Kidney epithelial cell (primary cell): Measurements from ENCODE around the gene ARHGEF40. TPM values are rescaled to one million over a fixed set of nuclear protein-coding genes. Genes with fewer than 3 reads are reported as not detected.
A peak's percentile ranks its signal among the peaks of the same experiment; 100 is the strongest.

Source experiments
- DNase-seq: peaks from one replicate; pipeline ENCODE4 v3.0.0-alpha.2; 2010; ENCODE audit warnings: low read depth
- H3K27me3 ChIP-seq: 2 replicates; pipeline ENCODE4 v1.6.0; 2011; ENCODE audit warnings: low read length; ENCODE audit not compliant: control insufficient read depth, insufficient read depth
- H3K36me3 ChIP-seq: 2 replicates; pipeline ENCODE4 v1.5.1; 2011; ENCODE audit warnings: low read length; ENCODE audit not compliant: control insufficient read depth, insufficient read depth
- H3K4me3 ChIP-seq: 2 replicates; pipeline ENCODE4 v1.5.1; 2011; ENCODE audit warnings: low read depth, mild to moderate bottlenecking, control low read depth, low read length
- total RNA-seq: library from RNA; depleted of rRNA; stranded (reverse); fragments of >200 nt; gene quantifications from 2 replicates; pipeline ENCODE4 v1.2.3, GENCODE V29; 2015
- TF ChIP-seq, protein P1 (sequence below): IDR thresholded peaks from 2 replicates; pipeline ENCODE4 v1.5.1; 2011; ENCODE audit warnings: mild to moderate bottlenecking, moderate library complexity, low read length, control low read depth, inconsistent platforms; ENCODE audit not compliant: insufficient read depth, poor library complexity, severe bottlenecking

The ARHGEF40 gene
- total RNA-seq, 1 donor from 2014 or later, result 59.7 TPM

DNA sequence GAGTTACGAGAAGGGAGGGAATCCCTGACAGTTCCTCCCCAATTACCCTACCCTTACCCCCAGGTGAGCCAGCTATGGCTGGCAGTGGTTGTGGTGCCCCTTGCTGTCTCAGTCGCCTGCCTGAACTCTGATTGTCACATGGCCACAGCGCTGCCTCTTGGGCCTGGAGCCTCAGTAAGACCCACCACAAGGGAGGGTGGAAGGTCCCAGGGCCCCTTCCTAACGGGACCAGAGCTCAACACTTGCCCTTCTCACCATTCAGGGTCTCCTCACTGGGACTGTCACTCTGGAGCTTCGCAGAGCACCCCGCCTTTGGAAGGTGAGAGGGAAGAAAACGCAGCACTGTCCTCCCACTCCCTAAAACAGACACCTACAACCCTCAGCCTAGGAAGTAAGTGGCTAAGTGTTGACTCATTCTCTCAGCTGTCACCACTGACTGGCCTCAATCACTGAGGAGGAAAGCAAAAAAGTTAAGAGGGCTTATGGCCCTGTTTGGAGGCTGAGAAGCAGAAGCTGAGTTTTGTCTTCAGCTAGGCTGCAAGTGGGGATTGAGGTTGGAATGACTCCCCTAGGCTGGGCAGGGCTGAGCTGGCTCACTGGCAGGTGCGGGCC, 31.8 kb downstream of the ARHGEF40 start:
- no peak for DNase-seq
- TF ChIP-seq, protein P1, sequence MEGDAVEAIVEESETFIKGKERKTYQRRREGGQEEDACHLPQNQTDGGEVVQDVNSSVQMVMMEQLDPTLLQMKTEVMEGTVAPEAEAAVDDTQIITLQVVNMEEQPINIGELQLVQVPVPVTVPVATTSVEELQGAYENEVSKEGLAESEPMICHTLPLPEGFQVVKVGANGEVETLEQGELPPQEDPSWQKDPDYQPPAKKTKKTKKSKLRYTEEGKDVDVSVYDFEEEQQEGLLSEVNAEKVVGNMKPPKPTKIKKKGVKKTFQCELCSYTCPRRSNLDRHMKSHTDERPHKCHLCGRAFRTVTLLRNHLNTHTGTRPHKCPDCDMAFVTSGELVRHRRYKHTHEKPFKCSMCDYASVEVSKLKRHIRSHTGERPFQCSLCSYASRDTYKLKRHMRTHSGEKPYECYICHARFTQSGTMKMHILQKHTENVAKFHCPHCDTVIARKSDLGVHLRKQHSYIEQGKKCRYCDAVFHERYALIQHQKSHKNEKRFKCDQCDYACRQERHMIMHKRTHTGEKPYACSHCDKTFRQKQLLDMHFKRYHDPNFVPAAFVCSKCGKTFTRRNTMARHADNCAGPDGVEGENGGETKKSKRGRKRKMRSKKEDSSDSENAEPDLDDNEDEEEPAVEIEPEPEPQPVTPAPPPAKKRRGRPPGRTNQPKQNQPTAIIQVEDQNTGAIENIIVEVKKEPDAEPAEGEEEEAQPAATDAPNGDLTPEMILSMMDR, result no peak
- Histone ChIP-seq H3K27me3 (no peaks in the 10 kb centered on the region), H3K36me3 (no peaks in the 10 kb centered on the region), H3K4me3 (no peak overlapping the region)

DNA sequence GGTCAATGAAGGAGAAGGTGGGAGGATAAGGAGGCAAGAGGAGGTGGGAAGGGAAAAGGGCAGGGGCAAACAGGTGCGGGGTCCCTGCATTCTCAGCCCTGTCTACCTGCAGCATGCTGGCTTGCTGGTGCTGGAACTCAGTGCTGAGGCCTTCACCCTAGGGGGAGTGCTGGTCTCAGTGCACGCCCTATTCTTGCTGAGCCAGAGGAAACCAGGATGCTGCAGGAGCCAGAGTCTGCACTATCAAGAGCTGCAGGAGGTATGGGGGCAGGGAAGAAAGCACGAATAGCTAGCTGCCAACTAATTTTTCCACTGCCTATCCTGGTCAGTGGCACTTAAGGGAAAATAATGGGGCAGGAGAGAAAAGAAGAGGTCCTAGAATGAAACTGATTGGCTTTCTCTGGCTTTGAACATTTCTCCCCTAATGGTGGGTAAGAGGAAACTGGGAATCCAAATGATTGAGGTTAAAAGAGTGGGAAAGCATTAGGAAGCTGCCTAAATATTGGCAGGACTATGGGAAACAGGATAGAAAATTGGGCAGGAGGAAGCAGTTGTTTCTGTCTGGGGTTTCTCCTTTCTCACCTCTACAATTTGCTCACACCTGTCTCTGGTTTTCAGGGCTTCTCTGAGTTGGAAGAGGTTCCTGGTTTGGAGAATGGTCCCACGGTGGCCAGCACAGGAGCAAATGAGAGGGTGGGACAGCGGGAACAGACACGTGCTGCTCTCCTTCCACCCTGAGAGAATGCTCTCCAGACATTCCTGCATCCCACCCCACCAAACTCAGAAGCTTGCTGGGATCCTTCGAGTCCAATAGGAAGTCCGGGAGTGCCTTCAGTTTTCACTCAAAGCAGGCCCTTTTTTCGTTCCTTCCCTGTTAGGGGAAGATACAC, 32.7 kb downstream of the ARHGEF40 start:
- no peak for DNase-seq
- TF ChIP-seq, protein P1, result no peak
- peak overlapping the region; percentile 58 for H3K4me3 ChIP-seq
- no peaks in the 10 kb centered on the region for H3K27me3 ChIP-seq
- no peaks in the 10 kb centered on the region for H3K36me3 ChIP-seq

DNA sequence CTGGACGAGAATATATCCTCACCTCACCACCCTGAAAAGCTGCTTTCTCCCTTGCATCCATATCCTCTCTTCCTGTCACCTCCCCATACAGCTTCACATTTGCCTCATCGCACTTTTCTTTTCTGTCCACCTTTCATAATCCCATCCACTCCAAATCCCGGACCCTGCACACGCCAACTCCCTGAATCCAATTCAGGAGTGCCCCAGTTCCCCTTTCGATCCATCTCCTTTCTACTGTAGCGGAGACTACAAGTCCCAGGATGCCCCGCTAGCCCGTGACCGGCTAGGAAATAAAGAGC, 33.3 kb downstream of the ARHGEF40 start:
- Histone ChIP-seq H3K4me3 (peak overlapping the region; percentile 58), H3K27me3 (no peaks in the 10 kb centered on the region), H3K36me3 (no peaks in the 10 kb centered on the region)
- TF ChIP-seq, protein P1, result no peak
- no peak for DNase-seq

DNA sequence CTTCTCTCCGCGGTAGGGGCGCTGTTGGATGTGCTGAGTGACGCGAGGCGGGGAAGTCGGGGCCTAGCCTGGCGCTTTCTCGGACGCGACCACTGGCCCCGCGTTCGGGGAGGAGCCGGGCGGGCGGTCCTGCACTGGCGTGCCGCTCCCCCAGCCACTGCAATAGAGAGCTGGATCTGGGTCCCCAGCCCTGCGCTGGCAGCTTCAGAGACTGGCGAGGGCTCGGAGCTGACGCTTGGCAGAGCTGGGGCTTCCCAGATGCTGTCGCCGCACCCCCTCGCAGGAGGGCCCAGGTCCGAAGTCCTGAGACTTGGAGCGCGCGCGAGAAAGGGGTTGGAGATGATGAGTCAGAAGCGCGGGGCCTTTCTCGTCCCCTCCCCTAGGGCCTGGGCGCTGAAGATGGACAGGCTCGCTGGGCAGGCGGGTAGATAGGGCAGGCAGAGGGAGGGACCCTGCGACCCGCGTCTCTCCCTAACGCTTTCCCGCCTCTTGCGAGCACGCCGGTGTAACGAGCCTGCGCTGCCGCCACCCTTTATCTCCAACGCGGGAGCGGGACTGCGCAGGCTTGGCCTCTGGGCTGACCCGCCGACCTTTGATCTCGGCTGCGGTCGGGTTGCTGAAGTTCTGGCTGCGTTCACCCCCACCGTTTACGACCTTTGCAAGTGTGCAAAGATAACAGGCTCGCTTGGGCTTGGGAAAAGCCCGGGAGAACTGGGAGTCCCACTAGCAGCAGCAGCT, 33.8 kb downstream of the ARHGEF40 start:
- peak overlapping the region; percentile 58 for H3K4me3 ChIP-seq
- no peaks in the 10 kb centered on the region for H3K36me3 ChIP-seq
- TF ChIP-seq, protein P1, result peak; percentile 89
- H3K27me3 ChIP-seq, result no peaks in the 10 kb centered on the region
- DNase-seq, result peak; percentile 71

DNA sequence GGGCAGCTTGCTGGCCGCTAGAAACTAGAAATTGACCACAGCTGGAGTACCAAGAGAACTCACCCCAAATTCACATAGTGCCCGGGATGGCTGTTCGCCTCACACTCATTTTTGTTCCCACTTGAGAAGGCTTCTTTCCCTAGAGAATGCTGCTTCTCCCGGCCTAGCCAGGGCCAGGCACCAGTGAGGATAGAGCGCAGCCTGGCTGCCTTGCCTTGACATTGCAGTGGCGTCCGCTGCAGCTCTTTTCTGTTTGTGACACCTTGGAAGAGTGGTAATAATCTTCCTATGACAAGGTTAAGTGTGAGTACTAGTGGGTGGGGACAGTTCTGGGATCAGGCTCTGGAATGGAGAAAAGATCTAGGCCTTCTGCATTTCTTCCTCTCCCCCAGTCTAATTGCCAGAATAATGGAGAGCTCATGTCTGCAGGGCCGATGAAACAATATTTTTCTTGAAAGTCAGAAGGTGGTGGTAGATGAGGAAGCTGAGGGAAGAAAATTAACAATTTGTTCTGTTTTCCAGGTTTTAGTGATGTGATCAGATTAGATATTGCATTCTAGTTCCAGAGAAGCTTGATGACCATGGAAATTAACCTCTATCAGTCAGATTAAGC, 34.5 kb downstream of the ARHGEF40 start:
- Histone ChIP-seq H3K4me3 (peak overlapping the region; percentile 58), H3K27me3 (no peaks in the 10 kb centered on the region), H3K36me3 (no peaks in the 10 kb centered on the region)
- TF ChIP-seq, protein P1, result peak; percentile 99
- no peak for DNase-seq
